Lower lobe of right lung (tissue), 2 donors: ENCODE measurements around the gene GNGT2. TPM values are rescaled to one million over a fixed set of nuclear protein-coding genes. Genes with fewer than 3 reads are reported as not detected.

ENCODE experiments used
- ATAC-seq, 2 donors: fragments of 200-7000 bp; cut with Tn5 transposase; one replicate each; pipeline ENCODE4 v1.9.1; 2020 to 2022; ENCODE audit warnings: mild to moderate bottlenecking in 2 of 2, moderate library complexity in 2 of 2
- DNase-seq: peaks from one replicate; pipeline ENCODE4 v3.0.0-alpha.2; 2020
- H3K27ac ChIP-seq: fragments of 200-600 bp; one replicate; pipeline ENCODE4 v1.8.0; 2022
- H3K27me3 ChIP-seq: fragments of 200-600 bp; one replicate; pipeline ENCODE4 v1.8.0; 2022; ENCODE audit warnings: low read depth
- H3K36me3 ChIP-seq: fragments of 200-600 bp; one replicate; pipeline ENCODE4 v1.8.0; 2022; ENCODE audit warnings: mild to moderate bottlenecking
- H3K4me1 ChIP-seq: fragments of 200-600 bp; one replicate; pipeline ENCODE4 v1.8.0; 2022
- H3K4me3 ChIP-seq: fragments of 200-600 bp; one replicate; pipeline ENCODE4 v1.8.0; 2022; ENCODE audit warnings: mild to moderate bottlenecking
- H3K9me3 ChIP-seq: fragments of 200-600 bp; one replicate; pipeline ENCODE4 v1.8.0; 2022
- intact Hi-C: fragments of 100-400 bp; cut with DNase I; formaldehyde crosslinking; loops from one replicate; pipeline ENCODE4 v1.11.0; 2022
- total RNA-seq: library from RNA; stranded (reverse); fragmentation: NEBNext Ultra II Directional; extraction: Animal tissue kit (Norgen Biotek cat#: 25700); gene quantifications from one replicate; pipeline ENCODE4 v1.2.1, GENCODE V29; 2021
- TF ChIP-seq, protein P1 (sequence below): fragments of 200-600 bp; IDR thresholded peaks from one replicate; pipeline ENCODE4 v1.8.0; 2022; ENCODE audit warnings: antibody characterized with exemption, mild to moderate bottlenecking
- donor health status: DM: no; HTN: yes; CAD: no; lungs with severe emphysema.

Gene GNGT2
- total RNA-seq, 1 donor from 2014 or later, result 21.1 TPM

DNA sequence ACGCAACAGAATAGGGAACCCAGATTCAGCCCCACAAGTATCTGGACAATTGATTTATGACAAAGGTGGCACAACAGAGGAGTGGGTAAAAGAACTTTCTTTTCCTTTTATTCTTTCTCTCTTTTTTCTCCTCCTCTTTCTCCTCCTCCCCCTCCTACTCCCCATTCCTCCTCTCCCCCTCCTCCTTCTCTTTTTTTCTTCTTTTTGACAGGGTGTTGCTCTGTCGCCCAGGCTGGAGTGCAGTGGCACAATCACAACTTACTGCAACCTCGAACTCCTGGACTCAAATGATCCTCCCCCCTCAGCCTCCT, 16.1 kb downstream of the GNGT2 start:
- no peaks in the 10 kb centered on the region for H3K9me3 ChIP-seq
- peaks cover 9% of the 10 kb centered on the region for H3K4me1 ChIP-seq
- intact Hi-C loops, result no loop called here
- H3K27me3 ChIP-seq, result no peaks in the 10 kb centered on the region
- DNase-seq (no peak), ATAC-seq (no peak)
- H3K36me3 ChIP-seq, result no peaks in the 10 kb centered on the region
- H3K4me3 ChIP-seq, result no peak overlapping the region
- H3K27ac ChIP-seq, result peak overlapping the region; percentile 96
- TF ChIP-seq, protein P1, sequence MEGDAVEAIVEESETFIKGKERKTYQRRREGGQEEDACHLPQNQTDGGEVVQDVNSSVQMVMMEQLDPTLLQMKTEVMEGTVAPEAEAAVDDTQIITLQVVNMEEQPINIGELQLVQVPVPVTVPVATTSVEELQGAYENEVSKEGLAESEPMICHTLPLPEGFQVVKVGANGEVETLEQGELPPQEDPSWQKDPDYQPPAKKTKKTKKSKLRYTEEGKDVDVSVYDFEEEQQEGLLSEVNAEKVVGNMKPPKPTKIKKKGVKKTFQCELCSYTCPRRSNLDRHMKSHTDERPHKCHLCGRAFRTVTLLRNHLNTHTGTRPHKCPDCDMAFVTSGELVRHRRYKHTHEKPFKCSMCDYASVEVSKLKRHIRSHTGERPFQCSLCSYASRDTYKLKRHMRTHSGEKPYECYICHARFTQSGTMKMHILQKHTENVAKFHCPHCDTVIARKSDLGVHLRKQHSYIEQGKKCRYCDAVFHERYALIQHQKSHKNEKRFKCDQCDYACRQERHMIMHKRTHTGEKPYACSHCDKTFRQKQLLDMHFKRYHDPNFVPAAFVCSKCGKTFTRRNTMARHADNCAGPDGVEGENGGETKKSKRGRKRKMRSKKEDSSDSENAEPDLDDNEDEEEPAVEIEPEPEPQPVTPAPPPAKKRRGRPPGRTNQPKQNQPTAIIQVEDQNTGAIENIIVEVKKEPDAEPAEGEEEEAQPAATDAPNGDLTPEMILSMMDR, result no peak

DNA sequence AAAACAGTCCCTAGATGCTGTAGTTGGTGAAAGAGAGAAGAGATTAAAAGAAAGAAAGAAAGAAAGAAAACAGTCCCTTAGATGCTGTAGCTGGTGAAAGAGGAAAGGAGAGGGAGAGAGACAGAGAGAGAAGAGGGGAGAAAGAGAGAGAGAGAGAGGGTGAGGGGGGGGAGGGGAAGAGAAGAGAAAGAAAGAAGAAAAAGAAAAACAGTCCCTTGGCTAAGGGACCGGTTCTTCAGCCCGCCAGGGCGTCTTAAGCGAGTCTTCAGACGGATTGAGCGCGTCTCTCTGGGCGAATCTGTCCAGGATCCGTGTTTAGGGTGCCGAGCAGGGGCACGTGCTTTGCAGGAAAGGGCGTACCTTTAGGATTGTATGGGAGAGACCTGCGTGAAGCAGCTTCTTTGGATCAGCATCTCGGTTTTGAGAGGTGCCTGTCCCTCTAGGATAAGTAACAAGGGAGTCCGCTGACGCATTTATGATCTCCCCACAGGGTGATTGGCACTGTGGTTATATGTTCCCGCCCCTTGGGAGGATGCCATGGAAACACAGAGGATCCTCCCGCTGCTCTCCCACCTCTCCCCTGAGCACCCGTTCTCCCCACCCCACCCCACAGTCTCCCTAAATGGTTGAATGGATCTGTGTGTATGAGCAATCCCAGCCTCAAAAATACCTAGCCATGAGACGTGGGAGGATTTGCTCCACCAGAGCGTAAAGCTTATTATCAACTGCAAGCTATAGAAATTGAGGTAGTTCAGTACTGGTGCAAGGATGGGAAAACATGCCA, 16.7 kb downstream of the GNGT2 start:
- intact Hi-C loops, result no loop called here
- H3K27ac ChIP-seq, result peak overlapping the region; percentile 96
- H3K27me3 ChIP-seq, result no peaks in the 10 kb centered on the region
- peak overlapping the region; percentile 76 for H3K4me3 ChIP-seq
- no peaks in the 10 kb centered on the region for H3K9me3 ChIP-seq
- TF ChIP-seq, protein P1, result no peak
- H3K36me3 ChIP-seq, result no peaks in the 10 kb centered on the region
- ATAC-seq, result peak; percentile 9 to 14
- DNase-seq, result peak; percentile 65
- peaks cover 9% of the 10 kb centered on the region for H3K4me1 ChIP-seq

DNA sequence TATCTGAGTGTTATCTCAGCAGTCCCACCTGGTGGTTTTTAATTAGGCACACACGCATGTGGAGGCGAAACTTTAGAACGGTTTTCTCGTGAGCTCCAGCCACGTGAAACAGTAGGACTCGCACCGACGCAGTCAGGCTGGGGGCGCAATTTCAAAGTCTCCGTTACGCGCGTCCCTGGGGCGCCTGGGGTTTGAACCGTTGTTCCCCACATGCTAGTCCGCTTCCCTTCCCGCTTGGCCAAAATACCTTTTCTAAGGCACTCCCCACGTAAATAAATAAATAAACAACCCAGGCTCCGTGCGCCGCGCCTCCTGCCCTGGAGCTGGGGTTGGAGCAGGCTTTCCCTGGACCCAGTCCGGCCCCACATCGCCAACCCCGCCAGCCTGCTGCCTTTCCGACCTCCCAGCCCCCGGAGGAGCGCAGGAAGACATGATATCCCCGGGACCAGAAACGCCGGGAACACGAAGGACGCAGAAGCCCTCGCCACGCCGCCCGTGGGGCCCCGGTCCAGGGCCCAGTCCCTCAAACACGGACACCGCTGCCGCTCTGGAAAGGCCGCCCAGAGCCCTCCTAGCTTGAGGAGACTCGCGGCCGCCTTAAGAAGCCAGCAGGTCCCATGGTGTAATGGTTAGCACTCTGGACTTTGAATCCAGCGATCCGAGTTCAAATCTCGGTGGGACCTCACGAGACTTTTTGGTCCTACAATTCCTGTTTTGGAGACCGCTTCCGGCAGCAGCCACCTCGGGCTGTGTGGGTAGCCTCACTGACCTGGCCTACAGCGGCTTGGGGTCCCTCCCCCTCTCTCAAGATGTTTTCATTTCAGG, 18.2 kb downstream of the GNGT2 start:
- peak; percentile 90 for DNase-seq
- no peaks in the 10 kb centered on the region for H3K9me3 ChIP-seq
- peak overlapping the region; percentile 76 for H3K4me3 ChIP-seq
- peaks cover 9% of the 10 kb centered on the region for H3K4me1 ChIP-seq
- H3K27me3 ChIP-seq, result no peaks in the 10 kb centered on the region
- no peaks in the 10 kb centered on the region for H3K36me3 ChIP-seq
- TF ChIP-seq, protein P1, result peak; percentile 37
- peak overlapping the region; percentile 96 for H3K27ac ChIP-seq
- ATAC-seq, result peak; percentile 88 to 91
- intact Hi-C loops, result no loop called here

DNA sequence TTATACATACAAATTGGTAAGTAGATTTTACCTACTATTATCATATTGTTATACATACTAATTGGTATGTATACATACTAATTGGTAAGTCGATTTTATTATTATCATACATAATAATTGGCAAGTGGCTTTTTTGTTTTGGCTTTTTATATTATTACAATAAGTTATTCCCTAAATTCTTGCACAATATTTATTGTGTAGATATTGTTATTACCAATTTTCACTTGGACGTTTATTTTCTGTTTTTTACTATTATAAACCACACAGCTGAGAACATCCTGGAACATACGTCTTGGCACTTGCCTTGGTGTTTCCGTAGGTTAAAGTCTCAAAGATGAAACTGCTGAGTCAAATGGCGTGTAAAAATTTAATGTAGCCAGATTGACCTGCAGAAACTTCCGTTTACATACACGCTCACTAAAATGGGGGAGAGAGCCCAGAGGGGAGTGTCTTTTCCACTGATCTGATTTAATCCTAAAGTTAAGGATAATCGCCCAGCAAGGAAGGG, 18.9 kb downstream of the GNGT2 start:
- H3K27ac ChIP-seq, result peak overlapping the region; percentile 96
- no peaks in the 10 kb centered on the region for H3K9me3 ChIP-seq
- DNase-seq (no peak), ATAC-seq (peak in 1 of 2 donors; percentile 0)
- H3K27me3 ChIP-seq, result no peaks in the 10 kb centered on the region
- H3K4me3 ChIP-seq, result peak overlapping the region; percentile 76
- intact Hi-C loops, result no loop called here
- TF ChIP-seq, protein P1, result no peak
- H3K36me3 ChIP-seq, result no peaks in the 10 kb centered on the region
- peaks cover 9% of the 10 kb centered on the region for H3K4me1 ChIP-seq

DNA sequence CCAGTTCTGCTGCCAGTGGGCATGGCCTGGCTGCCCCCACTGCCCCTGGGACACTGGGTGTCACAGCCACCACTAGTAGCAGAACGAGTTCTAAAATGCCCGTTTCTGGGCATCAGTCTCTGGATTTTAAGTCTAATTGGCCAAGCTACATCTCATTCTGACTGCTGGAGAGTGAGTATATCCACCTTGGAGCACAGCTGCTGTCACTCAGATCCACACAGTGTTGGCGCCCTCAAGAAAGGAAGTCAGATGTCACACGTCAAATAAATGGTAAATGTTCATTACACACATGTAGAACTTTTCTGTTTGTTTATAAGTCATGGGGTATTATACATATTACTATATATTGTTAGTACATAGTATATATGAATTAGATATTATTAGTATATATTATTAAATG, 19.4 kb downstream of the GNGT2 start:
- Histone ChIP-seq H3K27me3 (no peaks in the 10 kb centered on the region), H3K4me1 (peaks cover 9% of the 10 kb centered on the region), H3K4me3 (no peak overlapping the region), H3K9me3 (no peaks in the 10 kb centered on the region), H3K27ac (no peak overlapping the region), H3K36me3 (no peaks in the 10 kb centered on the region)
- intact Hi-C loops, result no loop called here
- TF ChIP-seq, protein P1, result no peak
- no peak for DNase-seq
- ATAC-seq, result no peak
